H1 (cell line): Measurements from ENCODE around the gene SBK2. TPM values are rescaled to one million over a fixed set of nuclear protein-coding genes. Genes with fewer than 3 reads are reported as not detected.

ENCODE experiments used
- CTCF ChIA-PET: fragments of 300-600 bp; sonication (Branson Sonifier 250); formaldehyde crosslinking; loops from one replicate; lab custom pipeline; 2021; ENCODE audit not compliant: partially characterized antibody; lab: Charles Lee
- POLR2A ChIA-PET: fragments of 300-600 bp; sonication (Branson Sonifier 250); formaldehyde crosslinking; loops from one replicate; lab custom pipeline; 2021; ENCODE audit warnings: inconsistent platforms; ENCODE audit not compliant: partially characterized antibody; lab: Charles Lee
- DNase-seq, 2 experiments: peaks; one replicate each; pipeline versions ENCODE4 v3.0.0 to v3.0.0-alpha.2; 2010 to 2022; ENCODE audit warnings: low spot score in 2 of 2, low read depth in 1 of 2, mixed read lengths in 1 of 2
- FAIRE-seq: peaks from 2 replicates; lab custom pipeline; 2011; peaks lifted over from hg19 to GRCh38; lab: Jason Lieb, UNC
- H2AFZ ChIP-seq: 2 replicates; pipeline ENCODE4 v1.8.1; 2012; ENCODE audit warnings: low read length, inconsistent platforms
- H2AK5ac ChIP-seq: 2 replicates; pipeline ENCODE4 v1.6.1; 2013; ENCODE audit warnings: low read depth, low read length
- H2BK120ac ChIP-seq: replicated peaks from 2 replicates; pipeline ENCODE3; 2013; ENCODE audit warnings: low read depth, low read length, inconsistent platforms
- H2BK12ac ChIP-seq: 2 replicates; pipeline ENCODE4 v1.6.1; 2013; ENCODE audit warnings: low read depth, low read length
- H2BK15ac ChIP-seq: 2 replicates; pipeline ENCODE4 v1.6.1; 2013; ENCODE audit warnings: low read length
- H2BK20ac ChIP-seq: 2 replicates; pipeline ENCODE4 v1.6.1; 2013; ENCODE audit warnings: low read length
- H2BK5ac ChIP-seq: 2 replicates; pipeline ENCODE4 v1.6.1; 2013; ENCODE audit warnings: low read depth, low read length
- H3K14ac ChIP-seq: 2 replicates; pipeline ENCODE4 v1.6.1; 2013; ENCODE audit warnings: inconsistent platforms; ENCODE audit not compliant: insufficient read length
- H3K18ac ChIP-seq: 2 replicates; pipeline ENCODE4 v1.6.1; 2013; ENCODE audit warnings: low read length; ENCODE audit errors: extremely low read depth
- H3K23ac ChIP-seq: 2 replicates; pipeline ENCODE4 v1.6.1; 2013; ENCODE audit warnings: inconsistent platforms; ENCODE audit not compliant: insufficient read length
- H3K23me2 ChIP-seq: 2 replicates; pipeline ENCODE4 v1.6.1; 2013; ENCODE audit warnings: low read depth, low read length
- H3K27ac ChIP-seq: 2 replicates; pipeline ENCODE4 v1.6.1; 2011; ENCODE audit warnings: low read depth, low read length, inconsistent platforms
- H3K27me3 ChIP-seq, 4 experiments: replicated peaks in 1 of 4; 1 replicate in 1 of 4; 2 replicates in 3 of 4; pipeline versions ENCODE4 v1.6.1 to v1.8.1; 2011 to 2013; ENCODE audit warnings: low read length in 3 of 4, mild to moderate bottlenecking in 3 of 4, inconsistent platforms in 2 of 4, mixed read lengths in 2 of 4, moderate library complexity in 1 of 4; ENCODE audit not compliant: control insufficient read depth in 3 of 4, insufficient read depth in 3 of 4; ENCODE audit errors: extremely low read depth in 1 of 4
- H3K36me3 ChIP-seq, 4 experiments: 2 replicates each; pipeline versions ENCODE4 v1.6.1 to v1.8.1; 2011 to 2013; ENCODE audit warnings: mild to moderate bottlenecking in 4 of 4, low read length in 3 of 4, moderate library complexity in 2 of 4, control low read depth in 1 of 4, inconsistent platforms in 1 of 4; ENCODE audit not compliant: insufficient read depth in 4 of 4, control insufficient read depth in 2 of 4
- H3K4ac ChIP-seq: replicated peaks from 2 replicates; pipeline ENCODE3; 2013; ENCODE audit warnings: low read length, low read depth, mixed read lengths, inconsistent platforms; ENCODE audit not compliant: insufficient read length
- H3K4me1 ChIP-seq, 4 experiments: replicated peaks in 1 of 4; 1 replicate in 1 of 4; 2 replicates in 3 of 4; pipeline versions ENCODE4 v1.6.1 to v1.8.1; 2011 to 2013; ENCODE audit warnings: low read length in 3 of 4, inconsistent platforms in 2 of 4, mixed read lengths in 1 of 4; ENCODE audit not compliant: insufficient read depth in 4 of 4, control insufficient read depth in 3 of 4
- H3K4me2 ChIP-seq, 2 experiments: 2 replicates each; pipeline versions ENCODE4 v1.6.1 to v1.8.1; 2011 to 2013; ENCODE audit warnings: low read depth in 2 of 2, low read length in 2 of 2, control low read depth in 1 of 2, inconsistent platforms in 1 of 2, mild to moderate bottlenecking in 1 of 2; ENCODE audit not compliant: insufficient read depth in 1 of 2
- H3K4me3 ChIP-seq, 4 experiments: fragments of 200-600, 300-600 bp in 1 of 4; sonication (generic), shearing (Covaris generic), sonication (Bioruptor Twin) in 1 of 4; 2 replicates each; pipeline versions ENCODE4 v1.5.1 to v1.8.1; 2011 to 2016; ENCODE audit warnings: low read length in 4 of 4, low read depth in 3 of 4, control low read depth in 2 of 4, inconsistent platforms in 2 of 4, mild to moderate bottlenecking in 2 of 4, mixed read lengths in 1 of 4, moderate library complexity in 1 of 4; ENCODE audit not compliant: insufficient read depth in 2 of 4; ENCODE audit errors: extremely low read depth in 1 of 4
- H3K56ac ChIP-seq: replicated peaks from 2 replicates; pipeline ENCODE3; 2013; ENCODE audit warnings: low read depth, mild to moderate bottlenecking, mixed read lengths, low read length, inconsistent platforms; ENCODE audit not compliant: insufficient read length
- H3K79me1 ChIP-seq: 2 replicates; pipeline ENCODE4 v1.6.1; 2013; ENCODE audit warnings: low read depth, low read length, control low read depth
- H3K79me2 ChIP-seq, 2 experiments: 2 replicates each; pipeline versions ENCODE4 v1.6.1 to v1.8.1; 2012 to 2013; ENCODE audit warnings: low read length in 2 of 2, mild to moderate bottlenecking in 2 of 2, inconsistent platforms in 1 of 2; ENCODE audit not compliant: insufficient read depth in 2 of 2, control insufficient read depth in 1 of 2
- H3K9ac ChIP-seq, 4 experiments: replicated peaks in 1 of 4; 1 replicate in 1 of 4; 2 replicates in 3 of 4; pipeline versions ENCODE4 v1.6.1 to v1.8.1; 2011 to 2013; ENCODE audit warnings: low read depth in 3 of 4, low read length in 3 of 4, control low read depth in 2 of 4, mild to moderate bottlenecking in 2 of 4, moderate library complexity in 2 of 4, inconsistent platforms in 1 of 4; ENCODE audit errors: extremely low read depth in 1 of 4
- H3K9me3 ChIP-seq, 2 experiments: 2 replicates each; pipeline versions ENCODE4 v1.6.1 to v1.8.1; 2012 to 2013; ENCODE audit warnings: mild to moderate bottlenecking in 2 of 2, moderate library complexity in 2 of 2, control low read depth in 1 of 2, inconsistent platforms in 1 of 2, low read depth in 1 of 2, low read length in 1 of 2, mixed read lengths in 1 of 2; ENCODE audit not compliant: insufficient read depth in 2 of 2
- H4K20me1 ChIP-seq, 2 experiments: replicated peaks in 1 of 2; 2 replicates each; pipeline versions ENCODE3 to v1.8.1; 2011 to 2013; ENCODE audit warnings: inconsistent platforms in 2 of 2, low read length in 2 of 2, mild to moderate bottlenecking in 1 of 2; ENCODE audit not compliant: insufficient read depth in 2 of 2, control insufficient read depth in 1 of 2
- H4K5ac ChIP-seq: 2 replicates; pipeline ENCODE4 v1.6.1; 2013; ENCODE audit warnings: low read length, low read depth, mixed read lengths, inconsistent platforms; ENCODE audit not compliant: insufficient read length
- H4K8ac ChIP-seq: 2 replicates; pipeline ENCODE4 v1.8.0; 2013; ENCODE audit warnings: mild to moderate bottlenecking, moderate library complexity, low read length, inconsistent platforms; ENCODE audit not compliant: insufficient read depth; ENCODE audit errors: extremely low read depth
- H4K91ac ChIP-seq: replicated peaks from 2 replicates; pipeline ENCODE3; 2013; ENCODE audit warnings: low read length, mixed read lengths, inconsistent platforms; ENCODE audit not compliant: insufficient read length
- ATF3 ChIP-seq: IDR thresholded peaks from 2 replicates; pipeline ENCODE4 v1.6.1; 2011; ENCODE audit warnings: low read depth, mild to moderate bottlenecking, low read length; ENCODE audit not compliant: insufficient read depth
- BACH1 ChIP-seq: IDR thresholded peaks from 2 replicates; pipeline ENCODE4 v1.6.1; 2012; ENCODE audit warnings: low read length, improper control_type of control experiment
- KDM1A ChIP-seq: fragments of 200-600, 300-600 bp; sonication (generic); IDR thresholded peaks from 2 replicates; pipeline ENCODE4 v1.7.1; 2016; ENCODE audit warnings: mild to moderate bottlenecking, low read length, borderline replicate concordance
- MAFK ChIP-seq: IDR thresholded peaks from 2 replicates; pipeline ENCODE4 v1.6.1; 2012; ENCODE audit warnings: low read depth, mild to moderate bottlenecking, improper control_type of control experiment, low read length
- MAX ChIP-seq: IDR thresholded peaks from 2 replicates; pipeline ENCODE4 v1.6.1; 2012; ENCODE audit warnings: inconsistent platforms
- PHF8 ChIP-seq: fragments of 200-600 bp; sonication (generic); conservative IDR thresholded peaks from 2 replicates; pipeline ENCODE4 v1.7.1; 2012; ENCODE audit warnings: low read depth, mild to moderate bottlenecking, inconsistent platforms, low read length, moderate library complexity
- RAD21 ChIP-seq, 2 experiments: IDR thresholded peaks in 1 of 2; conservative IDR thresholded peaks in 1 of 2; 2 replicates each; pipeline ENCODE4 v1.6.1; 2011; ENCODE audit warnings: low read depth in 2 of 2, low read length in 2 of 2, improper control_type of control experiment in 1 of 2, inconsistent platforms in 1 of 2, mild to moderate bottlenecking in 1 of 2, moderate library complexity in 1 of 2
- SP1 ChIP-seq: IDR thresholded peaks from 2 replicates; pipeline ENCODE4 v1.6.1; 2011; ENCODE audit warnings: low read depth, low read length
- SP2 ChIP-seq: IDR thresholded peaks from 2 replicates; pipeline ENCODE4 v1.6.1; 2012; ENCODE audit warnings: mild to moderate bottlenecking, low read length, inconsistent platforms
- YY1 ChIP-seq: IDR thresholded peaks from 2 replicates; pipeline ENCODE4 v1.6.1; 2011; ENCODE audit warnings: low read depth, mild to moderate bottlenecking, low read length
- WGBS, 2 experiments: shearing (Covaris generic) in 1 of 2; methylation state at CpG; one replicate each; pipeline versions ENCODE4 v1.1.6 to v1.1.7; 2013 to 2015; ENCODE audit warnings: low lambda C conversion rate in 2 of 2, mixed read lengths in 2 of 2, inconsistent platforms in 1 of 2, low coverage in 1 of 2, missing lambda C conversion rate in 1 of 2; ENCODE audit not compliant: insufficient replicate concordance in 2 of 2, insufficient coverage in 1 of 2, insufficient read length in 1 of 2; ENCODE audit errors: extremely low coverage in 1 of 2, missing lambda C conversion rate in 1 of 2; 5-methylcytosine and 5-hydroxymethylcytosine counted together
- polyA plus RNA-seq, 7 experiments: library from polyadenylated mRNA; depleted of rRNA in 3 of 7; stranded (reverse) in 5 of 7; unstranded in 2 of 7; fragments of >200 nt in 5 of 7; fragments of 200-250 nt in 2 of 7; gene quantifications; 1 replicate in 5 of 7; 2 replicates in 1 of 7; 4 replicates in 1 of 7; pipeline versions ENCODE4 v1.2.1 to v1.2.3, GENCODE V29; 2011 to 2013; ENCODE audit warnings: missing spikeins in 2 of 7, mixed read lengths in 2 of 7
- total RNA-seq: library from RNA; stranded (reverse); fragmentation: NEBNext Ultra II Directional; extraction: Animal tissue kit (Norgen Biotek cat#: 25700); gene quantifications from 2 replicates; pipeline ENCODE4 v1.2.1, GENCODE V29; 2021

Gene SBK2
- total and polyA plus RNA-seq, 2 of the 8 experiments (the other 6 are each of a cell fraction or from before 2014, with no cell fraction given) = 3.2 to 4.1 TPM

GRCh38 chr19:55585658-55586339, 48.9 kb upstream of the SBK2 start:
- Histone ChIP-seq H3K4ac (peak overlapping the region; percentile 87), H4K20me1 (no peaks in the 10 kb centered on the region), H4K91ac (peak overlapping the region; percentile 96), H2BK15ac (no peak overlapping the region), H3K4me1 (peaks cover 0 to 8% (median 3%) of the 10 kb centered on the region in 4 experiments; a peak in 5 of 7 replicates), H3K56ac (peak overlapping the region; percentile 2), H3K36me3 (no peaks in the 10 kb centered on the region), H3K4me3 (peak overlapping the region; percentile 35 to 64 (median 56)), H3K14ac (peak overlapping the region; percentile 68), H4K5ac (peak overlapping the region; percentile 57), H3K23ac (no peak overlapping the region), H3K23me2 (peaks cover 11% of the 10 kb centered on the region), H2BK12ac (peak overlapping the region; percentile 80; the same call in 1 of the 2 replicates), H3K27me3 (no peaks in the 10 kb centered on the region; a peak in 1 of 7 replicates), H3K79me1 (no peaks in the 10 kb centered on the region), H3K4me2 (peak overlapping the region; percentile 69 to 73), H2AFZ (peak overlapping the region; percentile 26; the same call in 1 of the 2 replicates), H2BK5ac (peak overlapping the region; percentile 60; the same call in 1 of the 2 replicates), H3K27ac (no peak overlapping the region), H4K8ac (peak overlapping the region; percentile 60; the same call in 1 of the 2 replicates), H3K18ac (peak overlapping the region; percentile 83), H3K9me3 (no peaks in the 10 kb centered on the region), H2BK20ac (peak overlapping the region; percentile 80; the same call in 1 of the 2 replicates), H2BK120ac (peak overlapping the region; percentile 43), H3K79me2 (no peaks in the 10 kb centered on the region), H2AK5ac (no peak overlapping the region), H3K9ac (peak overlapping the region in 3 of 4 experiments; percentile 29 to 53 (median 31); a peak in 5 of 7 replicates)
- DNase-seq (peak in 1 of 2 experiments; percentile 92), FAIRE-seq (no peak)
- WGBS, 2 experiments = 13% methylated on average over 26 of the region's 36 CpGs; no CpG with 5 or more reads in 1 of the 2 experiments
- ChIA-PET CTCF (interaction anchor here (0.6 to 2.3 kb wide), 3 partner anchors 20 to 1733 kb away, joined by 3 to 8 read pairs (median 8); partner anchors contain the start of gene ZNF865), POLR2A (interaction anchor here (0.6 to 5.5 kb wide), 4 partner anchors 13 to 327 kb away, joined by 4 to 42 read pairs (median 8); partner anchors contain the start of genes FIZ1, ZNF524 and ZNF784)
- TF ChIP-seq SP2 = 0 out of 2 replicates have a peak, but pooled peaks have one; percentile 9
- TF ChIP-seq KDM1A = peak; percentile 59; the same call in 1 of the 2 replicates
- no peak for TF ChIP-seq ATF3
- 0 out of 2 replicates have a peak, but pooled peaks have one; percentile 38 for TF ChIP-seq YY1
- TF ChIP-seq BACH1 = no peak
- TF ChIP-seq MAX = peak; percentile 36; the same call in 1 of the 2 replicates
- 0 out of 2 replicates have a peak, but pooled peaks have one; percentile 13 for TF ChIP-seq PHF8
- TF ChIP-seq MAFK = no peak
- TF ChIP-seq RAD21 (IDR thresholded peaks at IDR 0.05 in 1 of 2, conservative IDR thresholded peaks at IDR 0.05 in 1 of 2; ENCODE audit: low read depth in 2 of 2, low read length in 2 of 2) = no peak
- TF ChIP-seq SP1 = peak; percentile 84
